Activated CD4-positive, alpha-beta T cell treated with anti-CD3 and anti-CD28 coated beads, Interleukin-2, amount 10 ng/mL, durations not matched to agents 24 days and 14 days (primary cell): ENCODE results near the gene FARP1. TPM values are rescaled to one million over a fixed set of nuclear protein-coding genes. Genes with fewer than 3 reads are reported as not detected.

Experiments used
- DNase-seq: peaks from one replicate; pipeline ENCODE4 v3.0.0; 2022
- H3K27ac Mint-ChIP-seq: one replicate; pipeline ENCODE4 v1.8.0; 2022; ENCODE audit warnings: mild to moderate bottlenecking, mixed read lengths
- H3K27me3 Mint-ChIP-seq: one replicate; pipeline ENCODE4 v1.8.0; 2022; ENCODE audit warnings: mixed read lengths
- H3K36me3 Mint-ChIP-seq: one replicate; pipeline ENCODE4 v1.8.0; 2022; ENCODE audit warnings: low read depth, mild to moderate bottlenecking, mixed read lengths
- H3K4me1 Mint-ChIP-seq: one replicate; pipeline ENCODE4 v1.8.0; 2021; ENCODE audit warnings: mixed read lengths
- H3K4me3 Mint-ChIP-seq: one replicate; pipeline ENCODE4 v1.8.0; 2022; ENCODE audit warnings: mild to moderate bottlenecking, moderate library complexity, mixed read lengths
- H3K9me3 Mint-ChIP-seq: one replicate; pipeline ENCODE4 v1.8.0; 2021; ENCODE audit warnings: mixed read lengths
- intact Hi-C: fragments of 100-400 bp; cut with micrococcal nuclease; formaldehyde crosslinking; loops from one replicate; pipeline ENCODE4 v1.15.1; 2023
- total RNA-seq: library from RNA; stranded (reverse); gene quantifications from 2 replicates; pipeline ENCODE4 v1.2.3, GENCODE V29; 2022

Gene FARP1
- total RNA-seq, 1 donor from 2014 or later: 0.37 TPM

- no peaks in the 10 kb centered on the region for H3K4me1 Mint-ChIP-seq
- H3K36me3 Mint-ChIP-seq: no peaks in the 10 kb centered on the region
- H3K27ac Mint-ChIP-seq: no peak overlapping the region
- H3K4me3 Mint-ChIP-seq: no peak overlapping the region
- H3K9me3 Mint-ChIP-seq: no peaks in the 10 kb centered on the region
- H3K27me3 Mint-ChIP-seq: no peaks in the 10 kb centered on the region
- DNase-seq: no peak
- intact Hi-C loops: no loop called here
Observed at GRCh38 chr13:98189841-98190505, 47.1 kb downstream of the FARP1 start.

- no peaks in the 10 kb centered on the region for H3K4me1 Mint-ChIP-seq
- H3K27ac Mint-ChIP-seq: no peak overlapping the region
- H3K4me3 Mint-ChIP-seq: no peak overlapping the region
- no peaks in the 10 kb centered on the region for H3K27me3 Mint-ChIP-seq
- H3K9me3 Mint-ChIP-seq: no peaks in the 10 kb centered on the region
- H3K36me3 Mint-ChIP-seq: no peaks in the 10 kb centered on the region
- intact Hi-C loops: no loop called here
- no peak for DNase-seq
Observed at GRCh38 chr13:98190889-98191444, 48.1 kb downstream of the FARP1 start.

DNA sequence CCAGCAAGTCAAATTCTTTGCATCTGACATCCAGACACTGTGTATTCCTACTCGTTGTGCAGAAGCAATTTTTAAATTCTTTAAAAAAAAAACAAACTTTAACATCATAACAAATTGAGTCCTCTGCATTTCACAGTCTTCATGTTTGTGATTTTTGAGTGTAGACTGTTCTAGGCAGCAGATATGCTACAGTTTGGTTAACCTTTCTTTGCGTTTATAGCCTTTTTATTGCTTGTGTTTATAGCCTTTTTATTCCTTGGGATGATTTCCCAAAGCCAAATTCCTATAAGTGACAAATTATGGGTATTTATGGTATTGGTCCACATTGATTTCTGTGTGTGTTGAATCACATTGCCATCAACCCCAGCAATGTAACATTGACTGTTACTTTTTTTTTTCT lies 49.1 kb downstream of the FARP1 start:
- H3K4me3 Mint-ChIP-seq: no peak overlapping the region
- no peaks in the 10 kb centered on the region for H3K4me1 Mint-ChIP-seq
- no peaks in the 10 kb centered on the region for H3K9me3 Mint-ChIP-seq
- no peak overlapping the region for H3K27ac Mint-ChIP-seq
- intact Hi-C loops: no loop called here
- H3K27me3 Mint-ChIP-seq: no peaks in the 10 kb centered on the region
- no peaks in the 10 kb centered on the region for H3K36me3 Mint-ChIP-seq
- no peak for DNase-seq

DNA sequence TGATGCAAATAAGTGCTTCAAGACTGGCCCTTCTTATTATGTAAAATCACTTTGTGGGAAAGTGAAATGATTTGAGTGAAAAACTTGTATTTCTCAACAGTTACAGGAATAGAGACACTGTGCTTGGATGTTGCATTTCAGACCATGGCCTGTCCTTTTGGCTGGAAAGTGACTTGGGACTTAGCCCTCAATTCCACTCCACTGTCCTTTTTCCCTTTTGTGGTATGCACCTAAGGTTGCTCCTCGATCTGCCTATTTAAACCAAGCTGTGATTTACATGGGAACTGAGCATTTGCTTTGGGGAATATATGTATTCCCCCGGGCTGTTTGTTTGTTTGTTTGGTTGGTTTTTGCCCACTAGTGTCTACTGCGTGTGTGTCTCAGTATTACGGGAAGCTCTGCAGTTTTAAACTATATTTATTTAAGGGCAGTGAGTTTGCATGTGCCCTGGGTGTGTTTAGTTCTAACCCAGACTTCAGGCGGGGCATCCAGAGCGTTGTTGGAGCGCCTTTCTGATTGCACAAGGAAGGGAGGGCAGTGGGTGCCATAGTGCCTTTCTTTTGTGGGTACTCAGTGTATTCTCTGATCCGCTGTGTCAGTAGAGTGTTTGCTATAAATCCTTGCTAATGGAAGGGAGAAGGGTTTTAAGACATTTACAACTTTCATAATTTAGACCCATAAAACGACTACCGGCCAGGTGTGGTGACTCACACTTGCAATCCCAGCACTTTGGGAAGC lies 52.3 kb downstream of the FARP1 start:
- Mint-ChIP-seq H3K4me3 (no peak overlapping the region), H3K9me3 (no peaks in the 10 kb centered on the region), H3K27me3 (no peaks in the 10 kb centered on the region), H3K36me3 (no peaks in the 10 kb centered on the region), H3K27ac (no peak overlapping the region), H3K4me1 (no peaks in the 10 kb centered on the region)
- intact Hi-C loops: no loop called here
- DNase-seq: no peak

DNA sequence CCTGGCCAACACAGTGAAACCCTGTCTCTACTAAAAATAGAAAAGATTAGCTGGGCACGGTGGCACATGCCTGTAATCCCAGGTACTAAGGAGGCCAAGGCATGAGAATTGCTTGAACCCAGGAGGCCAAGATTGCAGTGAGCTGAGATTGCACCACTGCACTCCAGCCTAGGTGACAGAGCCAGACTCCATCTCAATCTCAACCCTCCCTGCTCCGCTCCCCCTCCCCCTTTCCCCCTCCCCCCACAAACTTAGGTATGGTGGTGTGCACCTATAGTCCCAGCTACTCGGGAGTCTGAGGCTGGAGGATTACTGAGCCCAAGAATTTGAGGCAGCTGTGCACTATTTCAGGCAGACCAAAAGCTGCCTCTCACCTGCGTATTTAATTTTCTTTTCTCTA lies 55.8 kb downstream of the FARP1 start:
- no peaks in the 10 kb centered on the region for H3K4me1 Mint-ChIP-seq
- intact Hi-C loops: no loop called here
- H3K27me3 Mint-ChIP-seq: no peaks in the 10 kb centered on the region
- no peaks in the 10 kb centered on the region for H3K36me3 Mint-ChIP-seq
- H3K4me3 Mint-ChIP-seq: no peak overlapping the region
- no peak overlapping the region for H3K27ac Mint-ChIP-seq
- H3K9me3 Mint-ChIP-seq: no peaks in the 10 kb centered on the region
- DNase-seq: no peak

DNA sequence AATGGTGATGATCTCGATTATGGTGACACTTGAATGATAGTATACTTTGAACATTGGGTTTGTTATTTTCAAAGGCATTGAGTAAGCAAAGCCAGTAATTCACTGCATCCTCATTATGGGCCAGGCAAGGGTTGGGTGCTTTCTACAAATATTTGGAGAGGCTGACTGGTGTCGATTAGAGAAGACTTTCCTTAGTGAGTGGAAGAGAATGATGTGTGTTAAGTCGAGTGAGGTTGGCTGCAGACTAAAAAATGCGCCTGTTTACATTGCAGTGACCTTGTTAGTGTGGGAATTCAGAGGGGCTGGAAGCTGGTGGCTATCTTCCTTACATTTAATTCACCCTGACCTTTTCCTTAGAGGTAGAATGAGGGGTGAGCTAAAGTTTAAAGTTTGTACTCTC lies 56.6 kb downstream of the FARP1 start:
- H3K27ac Mint-ChIP-seq: no peak overlapping the region
- no peaks in the 10 kb centered on the region for H3K36me3 Mint-ChIP-seq
- H3K9me3 Mint-ChIP-seq: no peaks in the 10 kb centered on the region
- intact Hi-C loops: no loop called here
- H3K27me3 Mint-ChIP-seq: no peaks in the 10 kb centered on the region
- H3K4me3 Mint-ChIP-seq: no peak overlapping the region
- no peak for DNase-seq
- no peaks in the 10 kb centered on the region for H3K4me1 Mint-ChIP-seq

GRCh38 chr13:98200211-98200878 lies 57.5 kb downstream of the FARP1 start:
- DNase-seq: no peak
- intact Hi-C loops: no loop called here
- Mint-ChIP-seq H3K4me1 (no peaks in the 10 kb centered on the region), H3K27ac (no peak overlapping the region), H3K36me3 (no peaks in the 10 kb centered on the region), H3K4me3 (no peak overlapping the region), H3K27me3 (no peaks in the 10 kb centered on the region), H3K9me3 (no peaks in the 10 kb centered on the region)

GRCh38 chr13:98201189-98201588 lies 58.3 kb downstream of the FARP1 start:
- no peaks in the 10 kb centered on the region for H3K27me3 Mint-ChIP-seq

DNA sequence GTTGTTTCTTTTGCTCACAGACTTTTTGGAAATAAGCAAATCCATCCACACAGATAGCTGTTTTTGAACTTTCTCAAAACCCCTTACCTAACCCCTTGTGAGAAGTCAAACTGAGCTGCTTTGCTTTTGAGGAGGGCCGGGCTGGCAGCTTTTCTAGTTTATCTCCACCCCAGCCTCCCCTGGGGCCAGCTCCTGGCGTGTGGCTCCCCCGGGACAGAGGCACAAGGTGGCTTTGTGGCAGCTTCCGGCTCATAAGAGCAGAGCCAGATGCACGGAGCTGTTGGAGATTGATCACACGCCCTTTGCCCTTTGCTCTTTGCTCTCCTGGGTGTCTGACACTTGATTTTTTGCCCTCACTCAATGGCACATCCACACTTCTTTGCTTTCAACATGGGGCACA lies 59.1 kb downstream of the FARP1 start:
- Mint-ChIP-seq H3K4me1 (no peaks in the 10 kb centered on the region), H3K27ac (no peak overlapping the region), H3K4me3 (no peak overlapping the region), H3K36me3 (no peaks in the 10 kb centered on the region), H3K9me3 (no peaks in the 10 kb centered on the region), H3K27me3 (no peaks in the 10 kb centered on the region)
- no peak for DNase-seq
- intact Hi-C loops: no loop called here

More at GRCh38 chr13:98201189-98201588, 58.3 kb downstream of the FARP1 start:
- H3K4me3 Mint-ChIP-seq: no peak overlapping the region
- intact Hi-C loops: no loop called here
- no peak for DNase-seq
- H3K27ac Mint-ChIP-seq: no peak overlapping the region
- no peaks in the 10 kb centered on the region for H3K36me3 Mint-ChIP-seq
- no peaks in the 10 kb centered on the region for H3K9me3 Mint-ChIP-seq
- H3K4me1 Mint-ChIP-seq: no peaks in the 10 kb centered on the region

GRCh38 chr13:98203646-98204326 lies 60.9 kb downstream of the FARP1 start:
- Mint-ChIP-seq H3K9me3 (no peaks in the 10 kb centered on the region), H3K4me1 (no peaks in the 10 kb centered on the region), H3K36me3 (no peaks in the 10 kb centered on the region), H3K27me3 (no peaks in the 10 kb centered on the region), H3K27ac (no peak overlapping the region), H3K4me3 (no peak overlapping the region)
- intact Hi-C loops: no loop called here
- no peak for DNase-seq

DNA sequence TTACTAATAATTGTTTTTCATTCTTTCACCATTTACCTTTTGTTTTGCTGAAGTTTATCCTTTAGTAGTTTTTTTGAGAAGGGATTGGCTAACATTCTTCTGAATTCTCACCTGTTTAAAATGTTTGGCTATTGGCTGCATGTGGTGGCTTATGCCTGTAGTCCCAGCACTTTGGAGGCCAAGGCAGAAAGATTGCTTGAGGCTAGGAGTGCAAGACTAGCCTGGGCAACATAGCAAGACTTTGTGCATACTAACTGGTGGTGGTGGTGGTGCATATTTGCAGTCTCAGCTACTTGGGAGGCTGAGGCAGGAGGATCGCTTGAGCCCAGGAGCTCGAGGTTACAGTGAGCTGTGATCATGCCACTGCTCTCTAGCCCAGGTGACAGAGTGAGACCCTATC lies 61.7 kb downstream of the FARP1 start:
- H3K36me3 Mint-ChIP-seq: no peaks in the 10 kb centered on the region
- no peak overlapping the region for H3K27ac Mint-ChIP-seq
- no peak overlapping the region for H3K4me3 Mint-ChIP-seq
- H3K9me3 Mint-ChIP-seq: no peaks in the 10 kb centered on the region
- intact Hi-C loops: no loop called here
- no peak for DNase-seq
- H3K4me1 Mint-ChIP-seq: no peaks in the 10 kb centered on the region
- no peaks in the 10 kb centered on the region for H3K27me3 Mint-ChIP-seq

DNA sequence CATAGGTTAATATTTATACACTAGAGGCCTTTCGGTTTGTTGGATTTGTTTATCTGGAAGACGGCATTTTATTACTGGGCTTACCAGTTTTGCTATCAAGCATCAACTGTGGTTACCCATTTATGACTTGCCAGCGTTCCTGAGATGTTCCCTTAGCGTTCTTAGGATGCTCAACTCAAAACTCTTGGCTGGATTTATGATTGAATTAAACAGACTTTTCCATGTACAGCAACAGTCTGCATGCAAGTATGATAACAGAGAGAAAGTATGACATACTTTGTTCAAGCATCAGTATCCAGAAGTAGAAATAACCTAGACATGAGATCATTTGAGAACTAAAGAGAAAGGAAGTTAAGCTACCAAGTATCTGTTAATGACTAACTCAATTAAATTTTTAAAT lies 64.1 kb downstream of the FARP1 start:
- Mint-ChIP-seq H3K27me3 (no peaks in the 10 kb centered on the region), H3K9me3 (no peaks in the 10 kb centered on the region), H3K27ac (no peak overlapping the region), H3K4me1 (no peaks in the 10 kb centered on the region), H3K36me3 (no peaks in the 10 kb centered on the region), H3K4me3 (no peak overlapping the region)
- intact Hi-C loops: no loop called here
- DNase-seq: no peak

DNA sequence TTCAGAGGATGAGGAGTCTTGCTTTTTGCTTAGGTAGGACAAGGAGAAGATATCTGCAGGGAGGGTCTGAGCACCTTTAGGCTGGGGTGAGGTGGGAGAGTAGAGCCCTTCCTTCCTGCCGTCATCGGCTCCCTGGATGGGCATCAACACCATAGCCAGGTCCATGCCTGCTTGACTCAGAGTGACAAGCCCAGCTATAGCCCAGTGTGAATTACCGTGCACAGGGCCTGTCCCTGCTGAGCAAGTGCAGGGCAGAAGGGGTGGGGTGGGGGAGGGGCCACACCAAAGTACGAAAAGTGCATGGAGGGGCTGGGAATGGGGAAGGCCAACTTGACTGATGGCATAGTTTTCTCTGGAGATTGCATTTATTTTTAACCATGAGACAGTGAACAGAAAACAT lies 64.5 kb downstream of the FARP1 start:
- Mint-ChIP-seq H3K4me3 (no peak overlapping the region), H3K4me1 (no peaks in the 10 kb centered on the region), H3K36me3 (no peaks in the 10 kb centered on the region), H3K9me3 (no peaks in the 10 kb centered on the region), H3K27ac (no peak overlapping the region), H3K27me3 (no peaks in the 10 kb centered on the region)
- no peak for DNase-seq
- intact Hi-C loops: no loop called here

DNA sequence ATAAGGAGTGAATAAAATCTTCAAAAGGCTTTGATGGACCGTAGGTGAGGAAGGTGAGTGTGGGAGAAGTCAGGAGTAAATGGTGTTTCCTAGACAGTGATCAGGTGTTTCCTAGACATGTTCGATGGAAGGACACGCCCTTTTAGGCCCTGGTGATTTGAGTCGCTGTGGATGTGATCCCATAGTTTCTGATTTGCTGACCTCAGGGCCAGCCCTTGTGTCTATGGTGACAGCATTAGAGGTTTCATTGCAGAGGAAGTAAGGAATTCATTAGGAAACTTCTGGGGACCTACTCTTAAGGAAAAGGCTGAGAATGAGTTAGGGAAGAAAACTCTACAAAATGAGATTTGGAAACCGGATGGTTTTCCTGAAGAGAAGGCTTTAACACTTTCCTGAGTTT lies 65.7 kb downstream of the FARP1 start:
- Mint-ChIP-seq H3K27me3 (no peaks in the 10 kb centered on the region), H3K27ac (no peak overlapping the region), H3K4me1 (no peaks in the 10 kb centered on the region)

More for the DNA sequence above, 65.7 kb downstream of the FARP1 start:
- intact Hi-C loops: no loop called here
- H3K4me3 Mint-ChIP-seq: no peak overlapping the region
- no peak for DNase-seq
- no peaks in the 10 kb centered on the region for H3K36me3 Mint-ChIP-seq
- no peaks in the 10 kb centered on the region for H3K9me3 Mint-ChIP-seq
